GM12874 (cell line): ENCODE measurements around the gene EAF1.

Experiments
- TF ChIP-seq, protein P1 (sequence below): IDR thresholded peaks from 2 replicates; pipeline ENCODE4 v1.5.1; 2011; ENCODE audit warnings: low read depth, mild to moderate bottlenecking, control low read depth, low read length, moderate library complexity; ENCODE audit not compliant: insufficient read depth

EAF1 gene

DNA sequence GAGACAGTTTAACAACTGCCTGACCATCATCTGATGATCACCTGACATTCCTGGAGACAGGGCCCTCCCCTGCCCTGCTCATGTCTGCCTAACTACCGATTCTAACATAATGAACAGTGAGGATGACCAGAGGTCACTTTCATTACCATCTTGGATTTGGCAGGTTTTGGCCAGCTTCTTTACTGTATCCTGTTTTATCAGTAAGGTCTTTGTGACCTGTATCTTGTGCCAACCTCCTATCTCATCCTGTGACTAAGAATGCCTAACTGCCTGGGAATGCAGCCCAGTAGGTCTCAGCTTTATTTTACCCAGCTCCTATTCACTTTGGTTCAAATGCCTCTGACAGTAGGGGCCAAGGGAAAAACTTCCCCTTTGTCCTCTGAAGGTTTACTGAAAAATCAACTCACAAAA lies 40.2 kb upstream of the EAF1 start:
- TF ChIP-seq, protein P1, sequence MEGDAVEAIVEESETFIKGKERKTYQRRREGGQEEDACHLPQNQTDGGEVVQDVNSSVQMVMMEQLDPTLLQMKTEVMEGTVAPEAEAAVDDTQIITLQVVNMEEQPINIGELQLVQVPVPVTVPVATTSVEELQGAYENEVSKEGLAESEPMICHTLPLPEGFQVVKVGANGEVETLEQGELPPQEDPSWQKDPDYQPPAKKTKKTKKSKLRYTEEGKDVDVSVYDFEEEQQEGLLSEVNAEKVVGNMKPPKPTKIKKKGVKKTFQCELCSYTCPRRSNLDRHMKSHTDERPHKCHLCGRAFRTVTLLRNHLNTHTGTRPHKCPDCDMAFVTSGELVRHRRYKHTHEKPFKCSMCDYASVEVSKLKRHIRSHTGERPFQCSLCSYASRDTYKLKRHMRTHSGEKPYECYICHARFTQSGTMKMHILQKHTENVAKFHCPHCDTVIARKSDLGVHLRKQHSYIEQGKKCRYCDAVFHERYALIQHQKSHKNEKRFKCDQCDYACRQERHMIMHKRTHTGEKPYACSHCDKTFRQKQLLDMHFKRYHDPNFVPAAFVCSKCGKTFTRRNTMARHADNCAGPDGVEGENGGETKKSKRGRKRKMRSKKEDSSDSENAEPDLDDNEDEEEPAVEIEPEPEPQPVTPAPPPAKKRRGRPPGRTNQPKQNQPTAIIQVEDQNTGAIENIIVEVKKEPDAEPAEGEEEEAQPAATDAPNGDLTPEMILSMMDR = no peak

DNA sequence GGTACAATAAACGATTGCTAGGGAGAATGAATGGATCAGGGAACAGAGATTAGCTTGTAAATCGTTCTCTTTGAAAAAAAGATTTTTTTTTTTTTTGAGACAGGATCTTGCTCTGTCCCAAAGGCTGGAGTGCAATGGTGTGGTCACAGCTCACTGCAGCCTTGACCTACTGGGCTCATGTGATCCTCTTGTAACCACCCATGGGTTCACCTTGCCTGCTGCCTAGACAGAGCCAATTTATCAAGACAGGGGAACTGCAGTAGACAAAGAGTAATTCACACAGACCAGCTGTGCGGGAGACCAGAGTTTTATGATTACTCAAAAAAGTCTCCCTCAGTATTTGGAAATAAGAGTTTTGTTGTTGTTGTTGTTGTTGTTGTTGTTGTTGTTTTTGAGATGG lies 39.7 kb upstream of the EAF1 start:
- TF ChIP-seq, protein P1 = no peak

DNA sequence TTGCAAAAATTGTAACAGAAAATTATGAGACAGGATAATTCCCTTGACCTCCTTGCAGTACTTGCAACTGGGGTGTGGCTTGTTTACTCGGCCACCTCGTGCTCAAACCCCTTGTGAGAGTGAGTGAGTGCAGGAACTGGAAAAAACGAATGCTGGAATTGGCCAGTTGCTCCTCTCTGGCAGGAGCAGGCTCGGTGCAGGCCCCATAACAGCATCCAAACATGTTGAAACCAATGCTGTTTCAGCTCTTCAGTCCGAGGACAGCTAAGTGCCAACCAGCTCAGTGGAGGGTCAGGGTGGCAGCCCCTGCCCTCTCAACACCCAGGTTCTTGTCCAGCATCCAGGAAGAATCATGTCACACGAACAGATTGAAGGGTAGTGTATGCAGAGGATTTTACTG lies 36.9 kb upstream of the EAF1 start:
- TF ChIP-seq, protein P1 = no peak

DNA sequence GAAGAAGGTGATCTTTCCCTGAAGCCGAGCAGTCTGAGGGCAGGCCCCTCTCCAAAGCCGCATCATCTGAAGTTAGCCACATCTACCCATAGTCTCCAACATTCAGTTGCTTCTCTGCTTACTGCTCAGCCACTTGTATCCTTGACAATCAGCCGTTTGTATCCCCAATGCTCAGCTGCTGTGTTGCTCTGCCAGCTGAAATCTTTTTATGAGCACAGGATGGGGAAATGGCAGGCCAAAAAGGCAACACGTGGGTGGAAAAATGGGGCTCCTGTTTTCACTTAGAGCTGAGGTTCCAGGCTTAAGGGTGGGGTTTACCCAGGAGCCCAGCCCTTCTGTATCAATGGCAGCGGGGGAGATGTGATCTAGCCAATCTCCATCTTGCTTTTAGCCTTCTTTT lies 36.4 kb upstream of the EAF1 start:
- TF ChIP-seq, protein P1 = no peak

DNA sequence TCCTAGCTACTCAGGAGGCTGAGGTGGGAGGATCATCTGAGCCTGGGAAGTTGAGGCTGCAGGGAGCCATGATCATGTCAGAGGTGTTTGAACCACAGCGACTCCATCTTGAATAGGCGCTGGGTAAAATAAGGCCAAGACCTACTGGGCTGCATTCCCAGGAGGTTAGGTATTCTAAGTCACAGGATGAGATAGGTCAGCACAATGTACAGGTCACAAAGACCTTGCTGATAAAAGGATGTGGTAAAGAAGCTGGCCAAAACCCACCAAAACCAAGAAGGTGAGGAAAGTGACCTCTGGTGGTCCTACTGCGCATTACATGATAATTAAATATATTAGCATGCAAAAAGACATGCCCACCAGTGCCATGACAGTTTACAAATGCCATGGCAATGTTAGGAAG lies 28.7 kb upstream of the EAF1 start:
- TF ChIP-seq, protein P1 = peak; percentile 24; the same call in 1 of the 2 replicates

DNA sequence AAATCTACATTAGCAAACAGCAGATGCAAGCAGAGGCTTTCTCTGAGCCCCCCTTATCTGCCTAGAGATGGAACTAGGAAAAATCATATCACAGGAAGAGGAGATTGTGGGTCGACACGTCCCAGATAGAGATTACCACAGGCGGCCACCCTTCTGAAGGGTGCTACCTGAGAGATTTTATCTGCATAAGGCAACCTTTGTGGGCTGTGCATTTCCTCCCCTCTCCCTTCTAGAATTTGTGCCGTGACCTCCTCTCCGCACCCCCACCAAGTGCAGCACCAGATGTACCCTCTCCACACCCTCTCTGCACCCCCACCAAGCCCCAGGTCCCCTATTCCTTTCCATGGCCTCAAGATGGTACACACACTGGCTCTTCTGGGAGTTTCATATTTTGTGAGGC lies 27.4 kb upstream of the EAF1 start:
- TF ChIP-seq, protein P1 = no peak

DNA sequence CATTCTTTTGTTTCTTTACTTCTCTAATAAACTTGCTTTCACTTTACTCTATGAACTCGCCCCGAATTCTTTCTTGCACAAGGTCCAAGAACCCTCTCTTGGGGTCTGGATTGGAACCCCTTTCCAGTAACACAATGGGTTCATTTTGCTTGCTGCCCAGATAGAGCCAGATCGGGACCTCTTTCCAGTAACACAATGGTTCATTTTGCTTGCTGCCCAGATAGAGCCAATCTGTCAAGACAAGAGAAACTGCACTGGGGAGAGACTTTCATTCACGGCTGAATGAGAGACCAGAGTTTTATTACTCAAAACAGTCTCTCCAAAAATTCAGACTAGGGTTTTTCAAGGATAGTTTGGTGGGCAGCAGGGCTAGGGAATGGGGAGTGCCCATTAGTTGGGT lies 25.5 kb upstream of the EAF1 start:
- TF ChIP-seq, protein P1 = no peak

DNA sequence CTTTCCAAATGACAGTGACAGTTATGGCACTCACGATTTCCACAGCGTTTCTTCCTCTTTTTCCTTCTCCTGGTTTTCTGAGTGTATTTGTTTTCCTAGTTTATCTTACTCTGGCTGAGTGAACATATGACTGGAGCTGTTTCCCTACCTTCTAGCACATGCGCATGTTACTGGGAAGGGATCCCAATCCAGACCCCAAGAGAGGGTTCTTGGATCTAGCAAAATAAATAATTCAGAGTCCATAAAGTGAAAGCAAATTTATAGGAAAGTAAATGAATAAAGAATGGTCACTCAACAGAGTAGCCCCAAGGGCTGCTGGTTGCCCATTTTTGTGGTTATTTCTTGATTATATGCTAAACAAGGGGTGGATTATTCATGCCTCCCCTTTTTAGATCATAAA lies 23.9 kb upstream of the EAF1 start:
- TF ChIP-seq, protein P1 = no peak
